OCI-LY3 (cell line): ENCODE data around the gene KIT.

ENCODE experiments used
- H2AFZ ChIP-seq: fragments of 200-600, 300-600 bp; shearing (Covaris generic); 2 replicates; pipeline ENCODE4 v1.6.0; 2014; ENCODE audit warnings: antibody characterized with exemption, low read depth, low read length
- H3K27ac ChIP-seq: fragments of 200-600, 300-600 bp; sonication (generic); 2 replicates; pipeline ENCODE4 v1.5.1; 2014; ENCODE audit warnings: mild to moderate bottlenecking, low read length, moderate library complexity, mixed read lengths
- H3K27me3 ChIP-seq: fragments of 200-600, 300-600 bp; sonication (generic); 2 replicates; pipeline ENCODE4 v1.6.1; 2014; ENCODE audit warnings: low read depth, low read length, mixed read lengths
- H3K36me3 ChIP-seq: fragments of 200-600, 300-600 bp; sonication (generic); replicated peaks from 2 replicates; pipeline ENCODE3; 2014; ENCODE audit warnings: low read depth, low read length, mixed read lengths
- H3K4me1 ChIP-seq: fragments of 300-600, 200-600 bp; sonication (generic); 2 replicates; pipeline ENCODE4 v1.6.1; 2014; ENCODE audit warnings: low read length, mixed read lengths
- H3K4me2 ChIP-seq: fragments of 200-600, 300-600 bp; sonication (generic); 2 replicates; pipeline ENCODE4 v1.6.1; 2014; ENCODE audit warnings: low read length, mixed read lengths
- H3K4me3 ChIP-seq: fragments of 300-600, 200-600 bp; sonication (generic); 2 replicates; pipeline ENCODE4 v1.5.1; 2014; ENCODE audit warnings: antibody characterized with exemption, mild to moderate bottlenecking, low read length, moderate library complexity
- H3K79me2 ChIP-seq: fragments of 300-600, 200-600 bp; shearing (Covaris generic); 2 replicates; pipeline ENCODE4 v1.6.1; 2014; ENCODE audit warnings: mild to moderate bottlenecking, low read length, mixed read lengths
- H3K9ac ChIP-seq: fragments of 300-600, 200-600 bp; shearing (Covaris generic); 2 replicates; pipeline ENCODE4 v1.6.0; 2014; ENCODE audit warnings: mild to moderate bottlenecking, low read length, moderate library complexity
- H3K9me3 ChIP-seq: fragments of 200-600, 300-600 bp; shearing (Covaris generic); 2 replicates; pipeline ENCODE4 v1.6.1; 2014; ENCODE audit warnings: low read length, mixed read lengths; ENCODE audit not compliant: insufficient read depth
- H4K20me1 ChIP-seq: fragments of 200-600, 300-600 bp; sonication (generic); 2 replicates; pipeline ENCODE4 v1.6.1; 2016; ENCODE audit warnings: low read length, mixed read lengths; ENCODE audit not compliant: insufficient read depth
- EZH2phosphoT487 ChIP-seq: fragments of 200-600 bp; shearing (Covaris generic); IDR thresholded peaks from 2 replicates; pipeline ENCODE4 v1.6.1; 2018; ENCODE audit warnings: antibody characterized with exemption, mixed run types, low read depth
- TF ChIP-seq, protein P1 (sequence below): fragments of 200-600, 300-600 bp; sonication (generic); IDR thresholded peaks from 2 replicates; pipeline ENCODE4 v1.5.1; 2014; ENCODE audit warnings: antibody characterized with exemption, low read length, low read depth

Gene KIT

DNA sequence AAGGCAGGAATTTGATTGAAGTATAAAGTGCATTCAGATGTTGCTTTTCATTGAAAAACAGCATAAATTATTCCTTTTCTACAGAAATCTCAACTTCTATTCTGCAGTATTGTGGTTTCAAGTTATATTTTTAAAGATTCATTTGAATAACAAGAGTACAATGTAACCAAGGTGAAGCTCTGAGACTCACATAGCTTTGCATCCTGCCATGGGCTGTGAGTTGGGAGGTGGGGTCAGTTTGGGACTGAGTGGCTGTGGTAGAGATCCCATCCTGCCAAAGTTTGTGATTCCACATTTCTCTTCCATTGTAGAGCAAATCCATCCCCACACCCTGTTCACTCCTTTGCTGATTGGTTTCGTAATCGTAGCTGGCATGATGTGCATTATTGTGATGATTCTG is 69.2 kb downstream of the KIT start:
- no peaks in the 10 kb centered on the region for H3K9me3 ChIP-seq
- no peaks in the 10 kb centered on the region for H4K20me1 ChIP-seq
- no peak overlapping the region for H3K27ac ChIP-seq
- no peak overlapping the region for H3K4me3 ChIP-seq
- H3K4me1 ChIP-seq: peaks cover 21% of the 10 kb centered on the region
- H3K4me2 ChIP-seq: no peak overlapping the region
- H3K36me3 ChIP-seq: no peaks in the 10 kb centered on the region
- H3K27me3 ChIP-seq: no peaks in the 10 kb centered on the region
- TF ChIP-seq, protein P1, sequence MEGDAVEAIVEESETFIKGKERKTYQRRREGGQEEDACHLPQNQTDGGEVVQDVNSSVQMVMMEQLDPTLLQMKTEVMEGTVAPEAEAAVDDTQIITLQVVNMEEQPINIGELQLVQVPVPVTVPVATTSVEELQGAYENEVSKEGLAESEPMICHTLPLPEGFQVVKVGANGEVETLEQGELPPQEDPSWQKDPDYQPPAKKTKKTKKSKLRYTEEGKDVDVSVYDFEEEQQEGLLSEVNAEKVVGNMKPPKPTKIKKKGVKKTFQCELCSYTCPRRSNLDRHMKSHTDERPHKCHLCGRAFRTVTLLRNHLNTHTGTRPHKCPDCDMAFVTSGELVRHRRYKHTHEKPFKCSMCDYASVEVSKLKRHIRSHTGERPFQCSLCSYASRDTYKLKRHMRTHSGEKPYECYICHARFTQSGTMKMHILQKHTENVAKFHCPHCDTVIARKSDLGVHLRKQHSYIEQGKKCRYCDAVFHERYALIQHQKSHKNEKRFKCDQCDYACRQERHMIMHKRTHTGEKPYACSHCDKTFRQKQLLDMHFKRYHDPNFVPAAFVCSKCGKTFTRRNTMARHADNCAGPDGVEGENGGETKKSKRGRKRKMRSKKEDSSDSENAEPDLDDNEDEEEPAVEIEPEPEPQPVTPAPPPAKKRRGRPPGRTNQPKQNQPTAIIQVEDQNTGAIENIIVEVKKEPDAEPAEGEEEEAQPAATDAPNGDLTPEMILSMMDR: no peak
- TF ChIP-seq EZH2phosphoT487: no peak
- no peak overlapping the region for H3K9ac ChIP-seq
- no peak overlapping the region for H2AFZ ChIP-seq
- no peaks in the 10 kb centered on the region for H3K79me2 ChIP-seq

- Histone ChIP-seq H3K4me2 (no peak overlapping the region), H3K9ac (no peak overlapping the region), H3K9me3 (no peaks in the 10 kb centered on the region), H3K36me3 (no peaks in the 10 kb centered on the region), H3K4me3 (no peak overlapping the region), H3K27ac (no peak overlapping the region), H2AFZ (no peak overlapping the region), H4K20me1 (no peaks in the 10 kb centered on the region), H3K4me1 (peaks cover 21% of the 10 kb centered on the region), H3K79me2 (no peaks in the 10 kb centered on the region), H3K27me3 (no peaks in the 10 kb centered on the region)
- TF ChIP-seq, protein P1: no peak
- no peak for TF ChIP-seq EZH2phosphoT487
These were observed 69.6 kb downstream of the KIT start for GRCh38 chr4:54727346-54727745.

DNA sequence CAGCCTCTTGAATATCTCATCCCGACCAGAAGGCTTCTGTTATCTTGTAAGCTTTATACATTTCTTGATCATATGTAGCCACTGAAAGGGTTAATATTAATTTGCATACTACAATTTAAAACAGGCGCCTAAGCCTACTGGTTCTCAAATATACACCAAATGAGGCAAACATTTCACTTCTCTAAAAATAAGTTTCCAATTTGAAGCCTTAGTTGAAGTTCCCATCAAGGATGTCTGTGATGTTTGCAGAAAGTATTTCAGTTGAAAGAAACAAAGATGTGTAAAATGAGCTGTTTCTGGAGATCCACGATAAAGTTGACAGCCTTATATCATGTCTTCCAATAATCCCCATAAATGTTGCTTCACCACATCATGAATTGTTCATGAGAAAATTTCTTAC is 70.6 kb downstream of the KIT start:
- no peak for TF ChIP-seq EZH2phosphoT487
- TF ChIP-seq, protein P1: no peak
- no peaks in the 10 kb centered on the region for H3K36me3 ChIP-seq

DNA sequence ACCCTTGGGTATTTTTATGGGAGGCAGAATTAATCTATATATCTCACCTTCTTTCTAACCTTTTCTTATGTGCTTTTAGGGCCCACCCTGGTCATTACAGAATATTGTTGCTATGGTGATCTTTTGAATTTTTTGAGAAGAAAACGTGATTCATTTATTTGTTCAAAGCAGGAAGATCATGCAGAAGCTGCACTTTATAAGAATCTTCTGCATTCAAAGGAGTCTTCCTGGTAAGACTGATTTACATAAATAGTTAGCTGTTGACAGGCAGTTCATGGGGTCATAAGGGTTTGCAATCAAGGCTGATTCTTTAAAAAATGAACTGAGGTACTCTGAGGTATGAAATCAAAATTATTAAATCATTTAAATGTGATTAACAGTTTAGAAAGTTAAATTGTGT is 71.5 kb downstream of the KIT start:
- Histone ChIP-seq H3K9ac (no peak overlapping the region), H3K4me1 (peaks cover 21% of the 10 kb centered on the region), H3K36me3 (no peaks in the 10 kb centered on the region), H3K79me2 (no peaks in the 10 kb centered on the region), H3K4me2 (no peak overlapping the region), H4K20me1 (no peaks in the 10 kb centered on the region), H3K9me3 (no peaks in the 10 kb centered on the region), H3K4me3 (no peak overlapping the region), H2AFZ (no peak overlapping the region), H3K27me3 (no peaks in the 10 kb centered on the region), H3K27ac (no peak overlapping the region)
- TF ChIP-seq, protein P1: no peak
- no peak for TF ChIP-seq EZH2phosphoT487

More for the DNA sequence above, 70.6 kb downstream of the KIT start:
- H2AFZ ChIP-seq: no peak overlapping the region
- H3K9ac ChIP-seq: no peak overlapping the region
- H3K4me2 ChIP-seq: no peak overlapping the region
- H3K4me3 ChIP-seq: no peak overlapping the region
- H3K27me3 ChIP-seq: no peaks in the 10 kb centered on the region
- no peaks in the 10 kb centered on the region for H3K9me3 ChIP-seq
- no peaks in the 10 kb centered on the region for H3K79me2 ChIP-seq
- no peaks in the 10 kb centered on the region for H4K20me1 ChIP-seq
- H3K4me1 ChIP-seq: peaks cover 21% of the 10 kb centered on the region
- H3K27ac ChIP-seq: no peak overlapping the region
